Cardiac fibroblast (primary cell): Measurements from ENCODE around the gene SUCLG2.

Experiments used
- DNase-seq, 2 donors: peaks; one replicate each; pipeline versions ENCODE4 v3.0.0 to v3.0.0-alpha.2; 2010; ENCODE audit warnings: low read depth in 2 of 2
- H3K4me3 ChIP-seq, 2 donors: replicated peaks in 1 of 2; 1 replicate in 1 of 2; 2 replicates in 1 of 2; pipeline ENCODE4 v1.5.1; 2011; ENCODE audit warnings: low read depth in 2 of 2, low read length in 2 of 2, mild to moderate bottlenecking in 2 of 2, moderate library complexity in 1 of 2
- CTCF ChIP-seq: IDR thresholded peaks from one replicate; pipeline ENCODE4 v1.5.1; 2011; ENCODE audit warnings: low read depth, mild to moderate bottlenecking, low read length, inconsistent platforms

The SUCLG2 gene

GRCh38 chr3:67377299-67377698 is 277.1 kb downstream of the SUCLG2 start:
- DNase-seq: no peak
- H3K4me3 ChIP-seq: no peak overlapping the region
- TF ChIP-seq CTCF: no peak

GRCh38 chr3:67376416-67376815 is 278.0 kb downstream of the SUCLG2 start:
- DNase-seq: no peak
- TF ChIP-seq CTCF: no peak
- no peak overlapping the region for H3K4me3 ChIP-seq

GRCh38 chr3:67375976-67376375 is 278.4 kb downstream of the SUCLG2 start:
- DNase-seq: no peak
- no peak overlapping the region for H3K4me3 ChIP-seq
- TF ChIP-seq CTCF: no peak

GRCh38 chr3:67362686-67363085 is 291.7 kb downstream of the SUCLG2 start:
- DNase-seq: no peak
- TF ChIP-seq CTCF: no peak
- no peak overlapping the region for H3K4me3 ChIP-seq

GRCh38 chr3:67361770-67362169 is 292.6 kb downstream of the SUCLG2 start:
- DNase-seq: no peak
- TF ChIP-seq CTCF: no peak
- H3K4me3 ChIP-seq: no peak overlapping the region

- no peak for TF ChIP-seq CTCF
- no peak for DNase-seq
- no peak overlapping the region for H3K4me3 ChIP-seq
These were observed 293.1 kb downstream of the SUCLG2 start for GRCh38 chr3:67361323-67361722.

GRCh38 chr3:67357610-67358458 is 296.6 kb downstream of the SUCLG2 start:
- DNase-seq: peak; percentile 32 to 49
- TF ChIP-seq CTCF: peak; percentile 42
- H3K4me3 ChIP-seq: no peak overlapping the region
